Thoracic aorta (tissue), 2 donors: ENCODE data around the gene GRHPR. TPM values are rescaled to one million over a fixed set of nuclear protein-coding genes. Genes with fewer than 3 reads are reported as not detected.
A peak's percentile ranks its signal among the peaks of the same experiment; 100 is the strongest.

Experiments
- ATAC-seq: fragments of 150-250 bp; one replicate; pipeline ENCODE4 v1.8.0; 2017; ENCODE audit warnings: low read depth; ENCODE audit not compliant: insufficient number of reproducible peaks, low FRiP score
- DNase-seq: peaks from one replicate; pipeline ENCODE4 v3.0.0-alpha.2; 2020; ENCODE audit warnings: low spot score
- H3K27ac ChIP-seq, 2 donors: fragments of 200-600 bp; sonication (generic); 1 replicate in 1 of 2; 2 replicates in 1 of 2; pipeline ENCODE4 v1.5.1; 2016; ENCODE audit warnings: mild to moderate bottlenecking in 2 of 2, moderate library complexity in 2 of 2
- H3K27me3 ChIP-seq: fragments of 200-600 bp; sonication (generic); replicated peaks from 2 replicates; pipeline ENCODE4 v1.6.0; 2016; ENCODE audit warnings: mild to moderate bottlenecking; ENCODE audit not compliant: insufficient read depth
- H3K36me3 ChIP-seq: fragments of 200-600 bp; sonication (generic); one replicate; pipeline ENCODE4 v1.5.1; 2016
- H3K4me1 ChIP-seq, 2 donors: fragments of 200-600 bp; sonication (generic); 1 replicate in 1 of 2; 2 replicates in 1 of 2; pipeline versions ENCODE4 v1.5.1 to v1.6.0; 2016; ENCODE audit warnings: low read depth in 2 of 2, mild to moderate bottlenecking in 1 of 2; ENCODE audit not compliant: control insufficient read depth in 1 of 2
- H3K4me3 ChIP-seq: fragments of 200-600 bp; sonication (generic); 2 replicates; pipeline ENCODE4 v1.5.1; 2016; ENCODE audit warnings: mild to moderate bottlenecking
- H3K9me3 ChIP-seq: fragments of 200-600 bp; sonication (generic); 2 replicates; pipeline ENCODE4 v1.5.1; 2016
- CTCF ChIP-seq: fragments of 200-600 bp; sonication (generic); IDR thresholded peaks from one replicate; pipeline ENCODE4 v1.5.1; 2019; ENCODE audit warnings: antibody characterized with exemption
- total RNA-seq, 2 donors: library from RNA; depleted of rRNA; stranded (reverse); fragments of >200 nt; gene quantifications; one replicate each; pipeline versions ENCODE4 v1.1.0 to v1.2.3, GENCODE V29; 2016

GRHPR gene
- total RNA-seq, 2 donors from 2014 or later: 111 to 156 TPM

GRCh38 chr9:37480759-37481158 lies 58.3 kb downstream of the GRHPR start:
- TF ChIP-seq CTCF: no peak
- DNase-seq (no peak), ATAC-seq (no peak)
- Histone ChIP-seq H3K4me1 (peaks cover 0 to 3% of the 10 kb centered on the region in 2 donors), H3K4me3 (no peak overlapping the region), H3K36me3 (no peaks in the 10 kb centered on the region), H3K27me3 (no peaks in the 10 kb centered on the region), H3K9me3 (no peaks in the 10 kb centered on the region), H3K27ac (no peak overlapping the region)

- peak; percentile 64 for ATAC-seq
- peaks cover 17 to 22% of the 10 kb centered on the region in 2 donors for H3K4me1 ChIP-seq
- TF ChIP-seq CTCF: no peak
- peak within 1 kb of the TSS; percentile 87 for H3K4me3 ChIP-seq
- peak within 1 kb of the TSS; percentile 90 to 93 for H3K27ac ChIP-seq
- DNase-seq: peak; percentile 68
- no peaks in the 10 kb centered on the region for H3K36me3 ChIP-seq
- no peaks in the 10 kb centered on the region for H3K9me3 ChIP-seq
- no peaks in the 10 kb centered on the region for H3K27me3 ChIP-seq
Observed at GRCh38 chr9:37485389-37486255, 63.1 kb downstream of the GRHPR start, which contains the start of gene POLR1E. Gene POLR1E, plus strand, starts transcription at chr9:37485948. Its CDS starts 100 bp downstream, at chr9:37486048.

GRCh38 chr9:37486256-37486615 lies 63.7 kb downstream of the GRHPR start:
- H3K9me3 ChIP-seq: no peaks in the 10 kb centered on the region

More at GRCh38 chr9:37486256-37486615, 63.7 kb downstream of the GRHPR start:
- TF ChIP-seq CTCF: no peak
- ATAC-seq (no peak), DNase-seq (no peak)
- H3K36me3 ChIP-seq: no peaks in the 10 kb centered on the region
- H3K27ac ChIP-seq: peak overlapping the region; percentile 90 to 93
- H3K4me3 ChIP-seq: peak overlapping the region; percentile 87
- H3K4me1 ChIP-seq: peaks cover 17 to 22% of the 10 kb centered on the region in 2 donors
- no peaks in the 10 kb centered on the region for H3K27me3 ChIP-seq

Other genes with a start within 250 kb of the GRHPR start
- gene ZBTB5, start 42.8 kb downstream of the GRHPR start, total RNA-seq: 10 to 100 TPM in 1 of 2 donors, 1 to 10 TPM in 1; 8.3 to 15.0 TPM
- gene POLR1E, start 63.3 kb downstream of the GRHPR start, total RNA-seq: 10 to 100 TPM; 15.0 to 29.7 TPM
- gene FBXO10, start 153.7 kb downstream of the GRHPR start, total RNA-seq: 10 to 100 TPM in 1 of 2 donors, 1 to 10 TPM in 1; 6.9 to 20.7 TPM
- 10 to 100 TPM; 48.3 to 78.7 TPM for gene TOMM5, start 169.9 kb downstream of the GRHPR start, total RNA-seq
- gene FRMPD1, start 228.3 kb downstream of the GRHPR start, total RNA-seq: under 1 TPM in 1 of 2 donors, not detected in 1; 0.27 TPM